ENCODE results near the gene GINS2.

The GINS2 gene

DNA sequence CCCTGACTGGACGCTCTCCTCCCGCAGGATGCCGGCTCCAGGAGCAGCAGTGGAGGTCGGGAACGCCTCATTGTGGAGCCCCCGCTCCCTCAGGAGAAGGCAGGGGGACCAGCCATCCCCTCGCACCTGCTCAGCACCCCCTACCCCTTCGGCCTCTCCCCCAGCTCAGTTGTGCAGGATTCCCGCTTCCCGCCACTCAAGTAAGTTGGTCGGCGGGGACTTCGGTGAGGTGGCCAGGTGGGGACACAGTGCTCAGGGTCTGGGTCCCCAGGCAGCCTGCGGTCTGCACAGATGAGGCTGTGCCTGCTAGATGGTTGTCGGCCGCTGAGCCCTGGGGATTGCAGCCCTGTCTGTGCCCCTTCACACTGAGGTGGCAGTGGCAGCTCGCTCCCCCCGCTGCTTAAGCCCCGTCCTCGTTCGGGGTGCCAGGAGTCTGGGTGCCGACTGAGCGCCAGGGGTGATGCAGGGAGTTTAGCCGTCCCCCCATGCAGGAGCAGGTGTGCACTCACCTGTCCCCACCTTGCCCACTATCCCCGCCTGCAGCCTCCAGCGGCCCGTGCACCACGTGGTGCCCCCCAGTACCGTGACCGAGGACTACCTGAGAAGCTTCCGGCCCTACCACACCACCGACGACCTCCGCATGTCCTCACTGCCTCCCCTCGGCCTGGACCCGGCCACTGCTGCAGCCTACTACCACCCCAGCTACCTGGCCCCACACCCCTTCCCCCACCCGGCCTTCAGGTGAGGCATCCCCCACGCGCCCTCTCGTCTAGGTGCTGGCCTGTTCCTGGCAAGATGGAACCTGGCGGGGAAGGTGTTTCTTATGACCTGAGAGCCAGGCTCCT lies 34.3 kb downstream of the GINS2 start:
- no peak for DNase-seq (ENCODE audit: low read depth)

DNA sequence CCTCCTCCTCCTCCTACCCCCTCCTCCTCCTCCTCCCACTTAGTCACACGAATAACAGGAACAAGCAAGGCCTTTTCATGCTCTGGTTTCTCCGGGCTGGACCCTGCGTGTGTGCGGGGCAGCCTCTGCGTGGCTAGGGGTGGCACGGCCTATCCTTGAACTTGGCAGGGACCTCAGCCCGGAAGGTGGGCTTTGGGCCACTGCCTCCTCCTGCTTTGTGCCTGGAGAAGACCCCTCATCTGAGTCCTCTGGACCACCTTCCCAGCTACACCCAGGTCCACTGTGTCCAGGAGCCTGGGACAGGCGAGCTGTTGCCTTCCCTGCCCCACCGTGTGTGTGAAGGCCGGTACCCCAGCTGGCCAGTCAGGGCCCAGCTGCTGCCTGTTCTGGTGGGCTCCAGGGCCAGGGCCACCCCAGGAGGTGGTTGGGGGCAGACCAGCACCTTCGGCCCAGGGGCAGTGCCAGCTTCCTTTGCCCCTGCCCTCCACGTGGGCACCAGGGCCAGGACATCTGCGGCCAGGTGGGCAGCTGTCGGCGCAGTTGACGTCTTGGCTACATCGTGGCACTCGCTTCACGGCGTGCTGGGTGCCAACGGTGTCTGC lies 35.4 kb downstream of the GINS2 start:
- no peak for DNase-seq (ENCODE audit: low read depth)

DNA sequence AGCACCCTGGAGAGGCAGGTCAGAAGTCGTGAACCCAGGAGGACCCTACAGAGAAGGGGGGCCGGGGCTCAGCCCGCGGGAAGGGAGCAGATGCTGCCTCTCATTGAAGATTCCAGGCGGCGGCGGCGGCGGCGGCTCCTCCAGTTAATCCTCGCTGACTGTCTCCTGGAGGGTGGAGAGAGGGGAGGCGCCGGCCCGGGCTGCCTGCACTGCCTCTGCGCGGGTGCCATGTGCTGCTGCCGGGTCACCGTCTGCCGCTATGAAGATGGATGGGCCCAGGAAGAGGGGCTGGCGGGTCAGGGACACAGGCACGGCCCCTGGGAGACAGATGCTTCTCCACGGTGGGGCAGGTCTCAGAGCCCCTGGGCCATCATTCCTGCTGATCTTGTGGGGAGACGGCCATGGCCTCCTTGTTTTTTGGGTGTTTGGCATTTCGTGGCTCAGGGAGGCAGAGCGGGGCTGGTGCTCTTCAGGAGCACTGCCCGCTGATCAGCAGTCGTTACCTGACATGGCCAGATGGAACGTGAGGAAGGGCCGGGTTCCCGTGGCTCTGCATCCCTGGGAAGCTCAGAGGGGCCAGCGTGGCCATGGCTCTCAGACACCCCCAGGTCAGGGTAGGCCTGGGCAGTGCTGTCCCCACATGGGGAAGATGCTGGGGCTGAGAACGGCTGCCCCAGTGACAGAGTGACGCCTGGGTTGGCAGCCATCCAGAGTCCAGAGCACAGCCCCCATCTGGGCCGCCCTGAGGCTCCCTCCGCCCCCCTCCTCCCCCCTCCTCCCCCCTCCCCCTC lies 36.1 kb downstream of the GINS2 start:
- DNase-seq (ENCODE audit: low read depth), result no peak

DNA sequence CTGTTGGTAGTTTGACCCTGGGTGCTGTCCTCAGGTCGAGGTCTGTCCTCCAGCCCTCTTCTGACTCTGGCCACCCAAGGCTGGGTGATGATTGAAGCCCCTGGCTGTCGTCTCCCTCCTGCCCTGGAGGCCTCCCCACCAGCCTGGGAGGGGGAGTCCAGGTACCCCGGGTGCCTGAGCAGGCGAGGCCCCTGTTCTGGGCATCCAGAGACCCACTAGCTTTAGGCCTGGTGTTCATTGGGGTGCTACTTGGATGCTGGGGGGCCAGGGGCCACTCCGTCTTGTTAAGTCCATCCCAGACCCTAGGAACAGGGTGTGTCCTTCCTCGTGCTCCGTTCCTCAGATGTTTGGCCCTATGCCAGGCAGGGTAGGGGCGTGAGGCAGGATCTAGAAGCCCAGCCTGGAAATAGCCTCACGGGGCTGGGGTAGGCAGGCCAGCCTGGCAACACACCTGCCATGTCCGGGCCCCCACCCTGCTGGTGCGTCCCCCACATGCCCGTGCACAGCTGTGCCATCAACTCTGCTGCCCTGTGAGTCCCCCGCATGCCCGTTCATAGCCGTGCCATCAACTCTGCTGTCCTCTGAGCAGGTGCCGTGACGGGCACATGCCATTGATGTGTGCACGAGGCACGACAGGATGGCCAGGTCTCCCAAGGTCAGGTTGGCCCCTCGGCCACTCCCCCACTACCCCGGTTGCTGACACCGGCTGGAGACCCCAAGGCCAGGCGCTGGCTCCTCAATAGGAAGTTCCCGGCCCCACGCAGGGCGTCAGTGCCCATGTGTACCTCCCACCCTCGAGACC lies 36.9 kb downstream of the GINS2 start:
- no peak for DNase-seq (ENCODE audit: low read depth)

DNA sequence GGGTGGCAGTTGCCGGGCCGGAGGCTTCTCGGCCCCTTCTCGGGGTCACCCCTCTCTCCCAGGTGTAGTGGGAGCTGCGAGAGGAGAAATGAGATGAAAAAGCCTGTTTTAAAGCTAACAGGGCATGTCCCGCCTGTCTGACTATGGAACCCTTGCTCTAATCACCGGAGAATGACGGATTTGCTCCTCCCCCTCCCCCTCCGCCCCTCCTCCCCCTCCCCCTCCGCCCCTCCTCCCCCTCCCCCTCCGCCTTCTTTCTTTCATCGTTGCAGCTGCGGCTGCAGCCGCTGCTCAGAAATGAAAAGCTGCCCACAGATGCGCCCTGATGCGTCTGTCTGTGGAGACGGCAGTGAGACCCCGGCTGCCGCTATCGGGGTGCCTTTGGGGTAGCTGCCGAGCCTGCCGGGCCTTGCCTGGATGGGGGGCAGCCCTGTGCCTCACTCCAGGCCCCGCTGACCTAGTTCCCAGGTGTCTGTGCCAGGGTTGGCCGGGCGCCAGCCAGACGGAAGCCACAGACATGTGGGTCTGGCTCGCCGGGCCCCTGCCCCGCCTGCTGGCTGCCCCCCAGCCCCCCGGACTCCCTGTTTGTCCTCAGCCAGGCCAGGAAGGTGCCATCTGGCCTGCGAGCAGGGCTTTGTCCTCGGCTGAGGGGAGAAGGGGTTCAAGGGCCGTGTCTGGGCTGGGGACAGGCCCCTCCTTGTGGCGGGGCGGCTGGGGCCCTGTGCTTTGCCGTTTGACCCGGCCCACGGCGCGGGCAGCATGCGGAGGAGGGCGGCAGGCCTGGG lies 37.7 kb downstream of the GINS2 start:
- DNase-seq (ENCODE audit: low read depth), result no peak

DNA sequence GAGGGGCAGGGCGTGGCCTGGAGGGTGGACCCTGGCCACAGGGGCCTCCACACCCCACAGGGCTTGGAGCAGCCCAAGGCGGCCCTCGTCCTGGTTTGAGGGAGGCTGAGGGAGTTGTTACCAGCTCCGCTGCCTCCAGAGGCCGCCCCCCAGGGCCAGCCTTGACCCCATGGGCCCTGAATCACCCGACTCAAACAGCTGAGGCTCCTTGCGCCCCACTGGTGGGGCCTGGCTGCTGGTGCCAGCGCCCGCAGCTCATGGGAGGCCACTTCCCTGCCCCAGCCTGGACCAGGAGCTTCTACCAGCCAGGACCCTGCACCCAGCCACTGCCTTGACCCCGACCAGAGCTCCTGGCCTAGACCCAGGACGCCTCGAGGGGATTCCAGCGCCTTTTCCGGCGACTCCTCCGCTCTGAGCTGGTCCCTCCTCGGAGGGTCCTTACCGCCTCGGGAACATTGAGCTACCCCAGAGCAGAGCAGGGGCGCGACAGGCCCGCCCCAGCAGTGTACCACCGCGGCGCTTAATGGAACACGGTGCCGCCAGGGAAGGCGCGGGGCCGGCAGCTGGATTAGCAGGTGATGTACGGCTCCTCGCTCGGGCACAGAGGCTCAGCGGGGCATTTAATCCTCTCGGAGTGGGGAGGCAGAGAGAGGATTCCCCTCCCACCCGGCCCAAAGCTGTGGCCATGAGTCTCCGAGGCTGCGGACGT lies 38.5 kb downstream of the GINS2 start:
- DNase-seq (ENCODE audit: low read depth), result no peak

DNA sequence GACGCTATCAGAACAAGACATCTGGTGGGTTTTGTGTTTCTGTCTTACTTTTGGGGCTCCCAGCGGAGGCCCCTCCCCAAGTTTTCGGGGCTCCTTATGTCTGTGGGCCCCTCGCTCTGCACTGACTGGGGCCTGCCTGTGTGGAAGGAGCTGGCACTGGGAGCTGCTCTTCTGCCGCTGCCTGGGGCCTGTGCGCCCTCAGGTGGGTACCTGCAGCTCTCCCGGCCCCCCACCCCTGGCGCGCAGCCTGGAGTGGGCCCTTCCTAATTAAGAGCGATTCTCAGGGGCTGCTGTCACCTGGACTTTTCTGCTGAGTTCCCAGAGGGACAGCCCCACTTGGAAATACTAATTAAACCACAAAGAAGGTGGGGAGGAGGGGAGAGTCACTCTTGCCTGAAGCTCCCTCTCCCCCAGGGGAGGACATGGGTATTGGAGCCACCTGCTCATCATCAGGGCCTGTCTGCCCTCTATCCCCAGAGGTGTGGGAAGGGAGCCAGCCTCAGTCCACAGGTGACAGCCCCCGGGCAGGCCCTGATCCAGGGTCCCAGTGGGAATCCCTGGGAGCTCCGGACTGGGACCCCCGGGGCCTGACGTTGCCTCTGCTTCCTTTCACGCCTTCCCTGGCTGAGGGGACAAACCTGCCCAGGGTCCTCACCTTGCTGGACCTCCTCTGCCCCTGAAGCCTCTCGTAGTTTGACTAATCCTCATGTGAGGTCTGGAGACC lies 39.2 kb downstream of the GINS2 start:
- DNase-seq (ENCODE audit: low read depth), result no peak

DNA sequence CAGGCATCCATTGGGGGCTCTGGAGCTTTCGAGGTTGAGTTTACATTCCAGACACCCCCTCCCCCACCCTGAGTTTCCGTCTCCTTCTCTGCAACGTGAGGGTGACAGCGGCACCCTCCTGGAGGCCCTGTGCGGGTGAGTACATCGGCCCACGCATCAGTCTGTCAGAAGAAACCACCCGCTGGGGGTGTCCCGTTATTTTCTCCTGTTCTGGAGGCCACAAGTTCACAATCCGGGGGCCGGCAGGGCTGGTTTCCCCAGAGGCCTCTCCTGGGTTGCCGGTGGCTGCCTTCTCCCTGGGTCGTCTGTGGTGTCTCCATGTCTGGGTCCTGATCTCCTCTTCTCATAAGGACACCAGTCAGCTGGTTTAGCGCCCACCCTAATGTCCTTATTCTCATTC lies 39.9 kb downstream of the GINS2 start:
- no peak for DNase-seq (ENCODE audit: low read depth)

DNA sequence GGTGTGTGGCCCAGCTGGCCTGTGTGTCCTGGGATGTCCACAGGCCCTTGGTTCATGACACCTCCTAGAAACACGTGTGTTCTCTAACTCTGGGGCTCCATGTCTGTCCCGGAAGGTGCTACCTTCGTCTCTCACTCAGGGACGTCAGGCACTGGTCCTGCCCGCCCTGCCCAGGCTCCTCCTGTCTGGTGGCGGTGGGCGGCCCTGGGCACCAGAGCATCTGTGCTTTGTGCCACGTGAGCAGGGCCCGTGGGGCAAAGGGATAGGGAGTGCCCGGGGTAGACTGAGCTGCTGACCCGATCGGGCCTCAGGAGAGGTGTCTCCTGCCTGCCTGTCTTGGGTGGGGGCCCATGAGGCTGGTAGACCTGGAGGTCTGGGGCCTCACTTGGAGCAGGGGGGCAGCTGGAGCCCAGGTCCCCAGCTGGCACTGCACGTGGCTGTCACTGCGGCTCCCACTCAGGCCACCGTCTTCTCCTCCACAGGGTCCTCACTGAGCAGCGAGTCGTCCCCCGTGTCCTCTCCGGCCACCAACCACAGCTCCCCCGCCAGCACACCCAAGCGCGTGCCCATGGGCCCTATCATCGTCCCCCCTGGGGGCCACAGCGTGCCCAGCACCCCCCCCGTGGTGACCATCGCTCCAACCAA lies 40.6 kb downstream of the GINS2 start:
- no peak for DNase-seq (ENCODE audit: low read depth)

DNA sequence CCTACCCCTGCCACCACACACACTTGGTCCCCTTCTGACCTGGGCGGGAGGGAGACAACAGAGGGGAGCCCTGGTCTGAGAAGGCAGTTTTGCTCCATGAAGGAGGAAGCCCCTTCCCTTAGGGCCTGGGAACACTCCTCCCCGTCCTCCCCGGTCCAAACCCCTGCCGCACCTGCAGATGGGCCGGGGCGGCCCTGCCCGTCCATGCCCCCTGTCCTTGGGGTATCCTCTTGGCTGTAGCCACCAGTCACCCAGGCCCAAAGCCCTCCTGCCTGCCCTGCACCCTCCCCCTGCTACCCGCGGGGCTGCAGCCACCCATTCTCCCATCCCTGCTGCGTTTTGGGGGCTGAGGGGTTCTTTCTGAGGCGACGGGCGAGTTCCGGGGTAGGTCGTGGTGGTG lies 41.8 kb downstream of the GINS2 start:
- DNase-seq (ENCODE audit: low read depth), result no peak

DNA sequence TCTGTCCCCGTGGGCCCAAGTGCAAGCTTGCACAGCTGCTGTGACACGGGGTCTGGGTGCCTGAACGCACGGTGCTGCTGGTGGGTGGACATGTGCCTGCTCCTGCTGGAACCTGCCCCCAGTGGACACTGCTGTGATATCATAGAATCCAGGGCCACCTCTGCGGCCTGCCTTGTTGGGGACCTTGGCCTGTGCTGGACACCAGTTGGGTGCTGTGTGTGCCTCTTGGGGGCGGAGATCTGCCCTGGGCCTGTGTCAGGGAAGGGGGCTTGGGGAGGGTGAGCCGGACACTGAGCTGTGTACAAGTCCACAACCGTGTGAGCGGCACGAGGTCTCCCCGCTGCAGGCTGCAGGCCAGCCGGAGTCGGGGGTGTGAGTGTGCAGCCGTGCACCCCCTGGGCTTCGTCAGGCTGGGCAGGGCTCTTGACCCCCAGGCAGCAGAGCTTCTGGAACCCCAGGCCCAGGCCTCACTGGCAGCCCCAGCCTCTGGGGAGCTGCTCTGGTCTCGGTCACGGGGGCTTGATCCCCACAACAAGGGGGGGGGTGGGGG lies 42.3 kb downstream of the GINS2 start:
- no peak for DNase-seq (ENCODE audit: low read depth)

DNA sequence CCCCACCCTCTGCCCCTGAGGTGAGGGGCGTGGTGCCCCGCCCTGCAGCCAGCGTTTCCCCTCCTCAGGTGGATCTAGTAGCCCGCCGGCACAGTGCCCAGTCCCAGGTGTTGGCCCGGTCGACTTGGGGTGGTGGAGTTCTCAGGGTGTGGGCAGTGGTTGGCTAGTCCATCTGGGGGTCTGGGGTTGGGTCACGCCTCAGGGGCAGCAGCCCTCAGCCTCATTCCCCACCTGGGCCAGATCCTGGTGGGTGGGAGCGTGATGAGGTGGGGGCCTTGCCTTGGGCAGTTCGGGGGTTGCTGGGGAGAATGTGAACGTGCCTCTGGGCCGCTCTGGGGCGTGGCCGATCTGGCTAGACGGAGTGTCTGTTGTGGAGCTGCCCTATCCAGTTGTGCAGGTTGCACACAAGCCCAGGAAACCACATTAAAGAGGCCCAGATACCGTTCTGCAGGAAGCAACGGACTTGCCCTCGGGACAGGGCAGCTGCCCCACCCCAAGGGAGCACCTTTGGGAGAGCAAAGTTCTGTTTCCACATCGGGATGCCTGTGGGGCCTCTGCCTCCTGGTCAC lies 43.6 kb downstream of the GINS2 start:
- DNase-seq (ENCODE audit: low read depth), result no peak

DNA sequence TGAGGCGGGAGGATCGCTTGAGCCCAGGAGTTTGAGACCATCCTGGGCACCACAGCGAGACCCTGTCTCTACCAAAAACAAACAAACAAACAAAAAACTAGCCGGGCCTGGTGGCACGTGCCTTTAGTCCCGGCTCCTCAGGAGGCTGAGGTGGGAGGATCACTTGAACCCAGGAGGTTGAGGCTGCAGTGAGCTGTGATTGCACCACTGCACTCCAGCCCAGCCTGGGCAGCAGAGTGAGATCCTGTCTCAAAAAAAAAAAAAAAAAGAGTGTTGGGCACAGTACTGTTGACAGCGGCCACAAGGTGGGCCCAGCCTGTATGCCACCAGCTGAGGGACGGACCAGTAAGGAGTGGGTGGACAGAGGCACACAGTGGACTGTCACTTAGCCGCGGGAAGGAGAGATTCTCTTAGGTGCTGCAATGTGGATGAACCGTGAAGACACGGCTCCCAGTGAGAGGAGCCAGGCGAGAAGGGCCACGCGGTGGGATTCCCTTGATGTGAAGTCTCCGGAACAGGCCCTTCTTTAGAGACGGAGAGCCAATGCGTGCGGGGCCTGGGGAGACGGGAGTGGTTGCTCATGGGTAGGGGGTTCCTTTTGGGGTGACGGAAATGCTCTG lies 44.6 kb downstream of the GINS2 start:
- DNase-seq (ENCODE audit: low read depth), result no peak

DNA sequence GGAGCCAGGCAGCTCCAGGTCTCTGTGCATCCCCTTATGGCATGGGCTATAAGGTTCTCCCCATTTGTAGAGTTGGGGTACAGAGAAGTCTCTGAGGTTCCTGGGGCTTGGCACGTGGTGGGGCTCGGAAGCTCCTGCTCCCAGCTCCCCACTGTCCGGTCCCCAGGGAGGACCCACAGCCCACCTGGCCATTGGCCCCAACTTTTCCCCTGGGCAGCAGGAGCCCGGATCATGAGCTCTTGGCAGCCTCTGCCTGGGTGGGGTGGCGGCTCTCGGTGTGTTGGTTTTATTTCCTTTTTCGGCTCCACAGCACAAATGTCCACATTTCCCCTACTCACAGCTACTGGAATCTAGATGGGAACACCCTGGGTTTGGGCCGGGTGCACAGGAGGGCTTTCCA lies 45.1 kb downstream of the GINS2 start:
- no peak for DNase-seq (ENCODE audit: low read depth)

DNA sequence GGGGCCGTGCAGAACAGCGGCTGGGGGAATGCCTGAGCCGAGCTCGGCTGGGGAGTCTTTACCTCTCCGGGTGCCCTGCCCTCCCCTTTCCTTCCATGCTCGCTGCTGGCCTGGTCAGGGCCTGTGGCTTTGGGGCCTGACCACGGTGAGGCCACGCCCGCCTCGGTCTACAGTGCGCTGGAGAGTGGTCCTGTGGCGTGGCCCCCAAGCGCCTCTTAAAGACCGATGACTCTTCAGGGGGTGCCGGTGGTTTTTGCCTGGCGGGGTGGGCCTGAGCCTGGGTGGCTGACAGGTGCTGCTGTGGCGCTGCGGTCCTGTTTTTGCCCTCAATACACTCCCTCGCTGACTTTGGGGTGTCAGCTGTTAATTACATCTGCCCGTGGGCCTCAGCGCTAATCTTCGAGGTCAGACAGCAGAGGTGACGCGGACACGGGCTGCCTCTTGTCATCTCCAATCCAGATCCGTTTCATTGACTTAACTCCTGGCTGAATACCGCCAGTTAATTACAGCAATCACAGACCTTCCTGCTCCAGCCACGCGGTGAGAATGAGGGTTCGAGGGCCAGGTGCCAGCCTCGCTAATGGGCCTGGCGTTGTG lies 45.9 kb downstream of the GINS2 start:
- no peak for DNase-seq (ENCODE audit: low read depth)

DNA sequence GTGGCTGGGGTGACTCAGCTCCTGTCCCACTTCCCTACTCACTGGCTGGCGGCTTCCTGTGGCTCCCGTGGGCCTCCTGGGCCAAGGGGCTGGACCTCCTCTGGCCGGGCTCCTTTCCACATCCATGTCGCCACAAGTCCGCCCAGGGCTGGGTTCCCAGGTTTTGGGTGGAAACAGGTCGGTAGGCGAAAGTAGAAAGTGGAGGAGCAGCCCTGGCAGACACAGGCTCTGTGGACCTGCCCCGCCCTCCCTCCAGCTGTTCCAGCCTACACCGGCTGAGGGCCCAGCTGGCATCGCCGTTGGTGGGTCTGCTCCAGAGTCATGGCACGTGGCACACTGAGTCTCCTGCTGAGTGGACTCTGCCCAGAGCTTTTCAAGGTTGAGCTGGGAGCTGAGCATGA lies 47.0 kb downstream of the GINS2 start:
- DNase-seq (ENCODE audit: low read depth), result no peak

DNA sequence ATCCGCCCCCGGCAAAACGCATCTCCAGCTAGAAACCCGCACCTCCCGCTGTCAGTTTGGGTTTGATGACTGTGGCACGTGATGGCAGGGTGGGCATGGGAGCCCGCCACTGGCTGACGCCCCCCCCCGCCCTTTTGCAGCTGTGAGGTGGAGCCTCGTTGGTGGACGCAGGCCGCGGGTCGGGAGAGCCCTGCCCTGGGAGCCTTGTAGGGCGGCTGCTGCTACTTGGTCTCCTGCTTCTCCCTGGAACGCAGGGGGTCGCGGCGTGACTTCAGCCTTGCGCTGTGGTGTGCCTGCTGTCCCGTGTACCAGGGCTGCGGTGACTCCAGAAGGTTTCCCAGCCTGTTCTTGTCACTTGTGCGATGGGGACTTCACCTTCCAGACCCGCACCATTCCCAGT lies 47.4 kb downstream of the GINS2 start:
- DNase-seq (ENCODE audit: low read depth), result no peak

DNA sequence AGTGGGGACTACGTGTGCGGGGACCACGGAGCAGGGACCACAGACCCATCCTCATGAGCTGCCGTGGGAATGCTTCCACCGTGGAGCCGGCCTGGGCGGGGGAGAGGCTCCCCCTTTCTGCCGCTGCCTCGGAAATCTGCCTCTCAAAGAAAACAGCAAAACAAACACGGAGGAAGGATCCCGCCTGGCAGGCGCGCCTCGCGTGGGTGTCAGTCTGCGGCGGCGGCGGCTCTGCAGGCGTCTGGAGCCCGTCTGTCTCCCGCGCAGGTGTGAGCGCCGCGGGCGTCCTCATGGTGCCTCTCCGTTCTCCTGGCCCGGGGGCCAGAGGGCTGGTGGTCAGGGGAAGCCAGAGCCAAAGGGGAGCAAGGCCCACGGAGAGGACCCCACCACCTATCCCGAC lies 48.2 kb downstream of the GINS2 start:
- DNase-seq (ENCODE audit: low read depth), result no peak

Measured in activated T-cell treated with anti-CD3 and anti-CD28 coated beads for 48 hours (primary cell).